Ecto neural progenitor cell (in vitro differentiated cells): ENCODE measurements around the gene TMUB2.

Experiments
- DNase-seq: peaks from one replicate; pipeline ENCODE4 v3.0.0-alpha.2; 2018; ENCODE audit warnings: low spot score

The TMUB2 gene

DNA sequence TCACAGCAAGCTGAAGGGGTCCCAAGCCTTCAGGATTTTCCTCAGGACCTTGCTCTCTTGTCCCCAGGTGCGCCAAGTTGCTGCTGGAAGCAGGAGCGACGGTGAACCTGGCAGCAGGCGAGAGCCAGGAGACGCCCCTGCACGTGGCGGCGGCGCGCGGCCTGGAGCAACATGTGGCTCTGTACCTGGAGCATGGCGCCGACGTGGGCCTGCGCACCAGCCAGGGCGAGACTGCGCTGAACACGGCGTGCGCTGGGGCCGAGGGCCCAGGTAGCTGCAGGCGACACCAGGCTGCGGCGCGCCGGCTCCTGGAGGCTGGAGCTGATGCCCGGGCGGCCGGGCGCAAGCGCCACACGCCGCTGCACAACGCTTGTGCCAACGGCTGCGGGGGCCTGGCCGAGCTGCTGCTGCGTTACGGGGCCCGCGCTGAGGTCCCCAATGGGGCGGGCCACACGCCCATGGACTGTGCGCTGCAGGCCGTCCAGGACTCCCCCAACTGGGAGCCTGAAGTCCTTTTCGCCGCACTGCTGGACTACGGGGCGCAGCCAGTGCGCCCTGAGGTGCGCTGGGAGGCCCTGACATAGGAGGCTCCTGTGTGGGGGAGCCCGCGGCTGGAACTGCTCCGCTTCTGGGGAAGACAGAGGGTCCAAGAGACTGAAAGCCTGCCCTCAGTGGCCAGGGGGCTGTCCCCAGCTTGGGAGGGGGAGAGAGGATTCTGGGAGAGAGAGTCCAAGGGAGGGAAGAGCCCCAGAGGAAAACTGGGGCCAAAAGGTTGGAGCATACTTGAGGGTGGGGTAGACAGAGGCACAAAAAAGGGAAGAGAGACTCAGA, 9.9 kb upstream of the TMUB2 start:
- no peak for DNase-seq

DNA sequence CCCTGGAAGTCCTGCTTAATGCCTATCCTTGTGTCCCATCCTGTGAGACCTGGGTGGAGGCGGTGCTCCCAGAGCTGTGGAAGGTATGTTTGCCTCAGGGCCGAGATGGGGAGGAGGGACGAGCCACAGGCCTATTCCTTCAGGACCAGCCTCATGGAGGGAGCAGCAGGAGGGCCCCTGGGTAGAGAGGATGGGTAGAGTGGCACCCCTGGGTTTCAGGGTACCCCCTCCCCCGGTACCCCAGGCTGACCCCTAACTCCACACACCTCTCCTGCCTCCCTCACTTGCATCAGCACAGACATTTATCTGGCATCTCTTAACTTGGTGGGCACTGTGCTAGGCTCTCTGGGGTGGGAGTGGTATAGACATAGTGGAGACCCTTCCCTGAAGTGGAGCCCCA, 9.1 kb upstream of the TMUB2 start:
- DNase-seq = no peak

DNA sequence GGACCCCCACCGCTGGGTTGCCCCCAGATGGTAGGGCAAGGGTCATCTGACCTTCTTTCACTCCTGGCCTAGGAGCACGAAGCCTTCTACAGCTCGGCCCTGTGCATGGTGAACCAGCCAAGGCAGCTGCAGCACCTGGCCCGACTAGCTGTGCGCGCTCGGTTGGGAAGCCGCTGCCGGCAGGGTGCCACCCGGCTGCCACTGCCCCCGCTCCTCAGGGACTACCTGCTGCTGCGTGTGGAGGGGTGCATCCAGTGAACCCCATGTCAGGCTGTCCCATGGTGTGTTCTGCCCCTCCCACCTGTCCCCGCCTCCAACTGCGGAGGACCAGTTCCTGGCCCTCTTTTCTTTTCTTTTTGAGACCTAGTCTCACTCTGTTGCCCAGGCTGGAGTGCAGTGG, 8.6 kb upstream of the TMUB2 start:
- no peak for DNase-seq

- no peak for DNase-seq
These were observed 3.7 kb upstream of the TMUB2 start for GRCh38 chr17:44183024-44183423.

DNA sequence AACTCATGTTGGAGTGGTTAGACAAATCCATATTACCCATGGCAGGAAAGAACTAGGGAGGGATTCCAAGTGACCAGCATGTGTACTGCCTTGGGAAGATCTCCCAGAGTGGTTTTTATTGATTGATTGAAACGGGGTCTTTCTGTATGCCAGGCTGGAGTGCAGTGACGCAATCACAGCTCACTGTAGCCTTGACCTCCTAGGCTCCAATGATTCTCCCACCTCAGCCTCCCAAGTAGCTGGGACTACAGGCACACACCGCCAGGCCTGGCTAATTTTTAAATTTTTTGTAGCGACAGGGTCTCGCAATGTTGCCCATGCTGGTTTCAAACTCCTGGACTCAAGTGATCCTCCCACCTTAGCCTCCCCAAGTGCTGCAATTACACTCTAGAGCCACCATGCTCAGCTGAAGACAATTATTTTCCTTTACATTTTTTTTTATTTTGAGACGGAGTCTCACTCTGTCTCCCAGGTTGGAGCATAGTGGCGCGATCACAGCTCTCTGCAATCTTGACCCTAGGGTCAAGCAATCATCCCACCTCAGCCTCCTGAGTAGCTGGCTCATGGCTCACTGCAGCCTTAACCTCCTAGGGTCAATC, 2.5 kb upstream of the TMUB2 start:
- no peak for DNase-seq

DNA sequence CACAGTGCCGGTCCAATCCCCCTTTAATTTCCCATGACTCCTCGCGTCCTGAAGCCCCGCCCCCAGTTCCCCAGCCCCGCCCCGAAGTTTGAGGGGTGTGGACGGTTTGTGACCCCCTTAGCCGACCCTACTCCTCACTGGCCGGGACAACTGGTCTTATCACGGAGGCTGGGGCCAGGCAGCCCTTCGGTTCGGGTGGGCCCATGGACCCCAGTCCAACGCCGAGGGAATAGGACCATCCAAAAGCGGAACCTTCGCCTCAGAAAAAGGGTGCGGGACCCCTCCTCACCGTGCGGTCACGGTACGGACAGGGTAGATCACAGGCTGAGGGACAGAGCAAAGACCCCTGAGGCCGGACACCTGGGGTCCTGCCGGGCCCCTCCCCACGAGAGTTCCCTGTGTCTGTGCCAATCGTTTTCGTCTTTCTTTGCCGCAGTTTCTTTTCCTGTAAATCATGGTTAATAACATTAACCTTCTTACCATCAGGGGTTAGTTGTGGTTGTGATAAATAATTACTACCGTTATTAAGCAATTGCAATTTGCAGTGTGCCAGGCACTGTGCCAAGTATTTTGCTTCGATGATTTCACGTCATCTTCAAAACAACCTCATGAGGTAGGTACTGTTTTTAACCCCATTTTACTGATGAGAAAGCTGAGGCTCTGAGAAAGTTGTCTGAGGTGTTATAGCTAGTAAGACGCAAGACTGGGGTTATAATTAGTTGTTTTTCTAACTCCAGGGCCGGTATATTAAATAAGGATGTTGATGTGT, 543 bp downstream of the TMUB2 start:
- DNase-seq = no peak

- DNase-seq = no peak
These were observed 2.0 kb downstream of the TMUB2 start for GRCh38 chr17:44188576-44189403.

- DNase-seq = no peak
These were observed 3.7 kb downstream of the TMUB2 start for GRCh38 chr17:44190481-44190880.

- DNase-seq = no peak
These were observed 4.6 kb downstream of the TMUB2 start for GRCh38 chr17:44191369-44191768.

- DNase-seq = peak; percentile 66
These were observed 5.2 kb downstream of the TMUB2 start for GRCh38 chr17:44191941-44192496.

DNA sequence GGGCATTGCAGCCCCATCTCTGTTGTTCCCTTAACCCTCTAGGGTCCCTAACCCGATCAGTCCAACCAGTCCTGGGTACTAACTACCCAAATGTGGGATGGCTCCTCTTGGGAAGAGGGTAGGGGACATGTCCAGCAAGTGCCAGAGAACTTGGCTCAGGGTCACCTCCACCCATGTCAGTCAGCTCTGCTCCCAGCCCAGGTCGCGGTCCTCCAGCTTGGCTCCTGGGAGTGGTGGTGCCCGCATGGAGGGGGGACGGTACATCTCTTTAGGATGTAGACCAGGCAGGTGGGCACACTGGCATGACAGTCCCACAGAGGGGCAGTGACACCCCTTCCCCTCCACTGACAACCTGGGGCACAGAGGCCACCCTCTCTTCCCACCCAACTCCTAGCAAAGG, 6.0 kb downstream of the TMUB2 start:
- no peak for DNase-seq

GRCh38 chr17:44193326-44194084, 6.7 kb downstream of the TMUB2 start:
- no peak for DNase-seq

DNA sequence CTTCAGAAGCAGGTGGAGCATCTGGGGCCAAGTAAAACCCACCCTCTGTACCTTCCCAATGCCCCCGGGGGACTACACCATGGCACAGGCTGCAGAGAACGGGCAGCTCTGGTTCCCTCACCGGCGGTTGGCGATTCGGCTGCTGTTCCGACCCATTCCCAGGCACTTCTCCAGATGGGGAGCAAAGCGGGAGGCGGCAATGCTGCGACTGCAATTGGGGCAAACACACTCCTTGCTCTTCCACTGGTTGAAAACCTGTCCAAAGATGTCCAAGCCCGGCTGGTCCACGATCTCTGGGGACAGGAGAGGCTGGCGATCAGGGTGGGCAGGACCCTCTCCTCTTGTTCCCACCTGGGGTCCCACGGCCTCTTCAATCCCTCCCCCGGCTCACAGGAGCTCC, 10.3 kb downstream of the TMUB2 start:
- no peak for DNase-seq

DNA sequence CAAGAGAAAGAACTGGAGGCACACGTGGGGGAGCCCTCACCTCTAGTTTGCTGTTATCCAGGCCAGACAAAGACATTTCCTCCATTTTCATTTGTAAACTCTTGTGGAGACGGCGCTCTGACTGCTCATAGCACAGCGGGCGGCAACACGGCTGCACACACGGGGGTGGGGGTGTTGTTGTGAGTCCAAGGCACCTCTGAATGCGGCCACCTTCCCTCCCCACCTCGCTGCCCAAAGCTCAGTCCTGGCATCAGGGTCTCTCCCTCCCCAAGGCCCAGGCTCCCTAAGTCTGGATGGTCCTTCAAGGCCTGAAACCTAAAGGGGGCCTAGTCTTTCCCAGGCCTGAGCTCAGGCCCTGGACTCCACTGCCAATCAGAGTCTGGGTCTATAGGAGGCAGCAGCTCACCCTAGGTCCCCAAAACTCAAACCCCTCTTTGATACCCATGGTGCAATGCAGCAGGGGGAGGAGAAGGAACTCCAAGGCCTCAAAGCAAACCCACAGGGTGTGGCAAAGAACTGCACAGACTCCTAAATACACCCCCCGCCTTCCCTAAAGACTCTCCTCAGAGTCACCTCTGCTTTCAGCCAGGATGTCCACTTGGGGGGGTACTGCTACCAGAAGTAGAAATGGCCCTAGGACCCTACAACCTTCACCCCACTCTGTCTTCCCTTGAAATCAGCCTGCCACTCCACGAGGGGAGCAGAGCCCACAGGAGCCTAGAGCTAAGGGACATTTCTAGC, 11.4 kb downstream of the TMUB2 start:
- no peak for DNase-seq

DNA sequence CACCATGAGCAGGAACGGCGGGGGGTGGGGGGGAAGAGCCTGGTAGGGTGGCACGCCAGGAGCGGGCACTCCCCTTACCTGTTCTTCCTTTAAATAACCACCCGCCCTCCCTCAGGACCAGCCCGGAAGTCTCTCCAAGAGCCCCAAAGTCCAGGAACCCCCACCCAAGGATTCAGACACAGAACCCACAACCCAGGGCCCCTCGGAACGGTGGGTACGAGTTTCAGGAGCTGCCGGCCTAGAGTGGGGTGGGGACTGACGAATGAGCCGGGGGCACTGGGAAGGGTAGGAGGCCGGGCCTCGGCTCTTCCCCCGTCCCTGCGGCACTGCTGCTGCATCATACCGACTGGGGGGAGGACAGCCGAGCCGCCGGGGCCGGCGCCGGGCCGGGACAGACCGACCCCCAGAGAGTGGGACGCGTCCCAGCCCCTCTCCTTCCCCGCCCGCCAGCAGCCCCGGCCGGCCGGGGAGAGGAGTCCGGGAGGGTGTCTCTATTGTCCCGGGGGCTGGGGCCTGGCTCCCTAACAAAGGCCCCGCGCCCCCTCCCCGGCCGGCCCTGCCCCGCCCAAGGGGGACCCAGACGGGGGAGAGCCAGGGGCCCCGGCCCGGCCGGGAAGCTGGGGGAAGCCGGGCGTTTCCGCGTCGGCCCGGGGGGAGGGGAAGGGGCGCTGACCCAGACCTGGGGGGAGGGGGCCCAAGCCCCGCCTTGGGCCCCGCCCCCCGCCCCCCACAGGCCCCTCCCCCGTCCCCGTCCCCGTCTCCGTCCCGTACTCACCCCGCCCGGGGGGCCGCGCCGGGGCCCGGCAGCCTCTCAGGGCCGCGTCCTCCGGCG, 12.2 kb downstream of the TMUB2 start:
- DNase-seq = peak; percentile 89

- DNase-seq = peak; percentile 100
These were observed 13.0 kb downstream of the TMUB2 start, which contains the start of gene ATXN7L3 for GRCh38 chr17:44199553-44200477. Gene ATXN7L3, minus strand, starts transcription at chr17:44199884. Its CDS starts 1,814 bp downstream, at chr17:44198070.

GRCh38 chr17:44200478-44201155, 13.8 kb downstream of the TMUB2 start:
- DNase-seq = no peak

GRCh38 chr17:44202756-44203155, 16.0 kb downstream of the TMUB2 start:
- DNase-seq = no peak
